Measurements from ENCODE around the gene MTURN. TPM values are rescaled to one million over a fixed set of nuclear protein-coding genes. Genes with fewer than 3 reads are reported as not detected.

The MTURN gene
- total RNA-seq, 2 donors from 2014 or later, result 4.0 to 6.4 TPM

Other genes with a start within 250 kb of the MTURN start
- gene SCRN1, start 145.2 kb upstream of the MTURN start, total RNA-seq, result 1 to 10 TPM; 5.4 to 7.6 TPM
- 1 to 10 TPM; 6.4 to 9.1 TPM for gene FKBP14, start 108.3 kb upstream of the MTURN start, total RNA-seq
- gene PLEKHA8, start 106.6 kb upstream of the MTURN start, total RNA-seq, result 10 to 100 TPM; 16.1 to 18.2 TPM
- gene ZNRF2, start 149.6 kb downstream of the MTURN start, total RNA-seq, result 1 to 10 TPM; 6.7 to 9.8 TPM

Measured in activated T-helper 17 cell treated with anti-CD3 and anti-CD28 coated beads, Interleukin-2, amount 50 U/mL, for 72 hours (primary cell).